Hepatocyte (in vitro differentiated cells): ENCODE results near the gene EFCAB6.

ENCODE experiments used
- EZH2 ChIP-seq: fragments of 200-600 bp; sonication (generic); IDR thresholded peaks from 2 replicates; pipeline ENCODE4 v1.6.1; 2016; ENCODE audit warnings: antibody characterized with exemption, mild to moderate bottlenecking, borderline replicate concordance
- TF ChIP-seq, protein P1 (sequence below): fragments of 200-600 bp; sonication (generic); IDR thresholded peaks from 2 replicates; pipeline ENCODE4 v1.5.1; 2016; ENCODE audit warnings: antibody characterized with exemption, mild to moderate bottlenecking; ENCODE audit not compliant: poor library complexity

DNA sequence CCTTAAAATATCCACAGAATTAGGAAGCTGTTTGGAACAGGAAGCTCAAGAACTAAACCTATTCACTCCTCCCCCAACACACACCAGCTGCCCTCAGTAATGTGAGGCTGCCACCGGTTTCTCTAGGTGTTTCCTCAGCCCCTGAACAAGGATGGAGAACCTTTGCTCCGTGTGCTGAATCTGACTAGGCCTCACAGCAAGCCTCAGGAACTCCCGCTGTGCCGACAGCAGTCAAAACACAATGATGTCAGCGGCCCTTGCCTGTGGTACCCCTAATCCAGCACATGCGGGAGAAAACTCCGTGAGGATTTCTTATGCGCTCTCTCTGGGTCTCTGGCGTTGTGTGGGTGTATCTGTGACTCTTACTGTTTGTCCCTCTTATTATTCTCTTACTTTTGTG, 153.3 kb downstream of the EFCAB6 start:
- TF ChIP-seq, protein P1, sequence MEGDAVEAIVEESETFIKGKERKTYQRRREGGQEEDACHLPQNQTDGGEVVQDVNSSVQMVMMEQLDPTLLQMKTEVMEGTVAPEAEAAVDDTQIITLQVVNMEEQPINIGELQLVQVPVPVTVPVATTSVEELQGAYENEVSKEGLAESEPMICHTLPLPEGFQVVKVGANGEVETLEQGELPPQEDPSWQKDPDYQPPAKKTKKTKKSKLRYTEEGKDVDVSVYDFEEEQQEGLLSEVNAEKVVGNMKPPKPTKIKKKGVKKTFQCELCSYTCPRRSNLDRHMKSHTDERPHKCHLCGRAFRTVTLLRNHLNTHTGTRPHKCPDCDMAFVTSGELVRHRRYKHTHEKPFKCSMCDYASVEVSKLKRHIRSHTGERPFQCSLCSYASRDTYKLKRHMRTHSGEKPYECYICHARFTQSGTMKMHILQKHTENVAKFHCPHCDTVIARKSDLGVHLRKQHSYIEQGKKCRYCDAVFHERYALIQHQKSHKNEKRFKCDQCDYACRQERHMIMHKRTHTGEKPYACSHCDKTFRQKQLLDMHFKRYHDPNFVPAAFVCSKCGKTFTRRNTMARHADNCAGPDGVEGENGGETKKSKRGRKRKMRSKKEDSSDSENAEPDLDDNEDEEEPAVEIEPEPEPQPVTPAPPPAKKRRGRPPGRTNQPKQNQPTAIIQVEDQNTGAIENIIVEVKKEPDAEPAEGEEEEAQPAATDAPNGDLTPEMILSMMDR = no peak
- no peak for TF ChIP-seq EZH2
